SK-N-SH treated with all-trans-retinoic acid at 6 μM for 48 hours (cell line): ENCODE results near the gene SYTL3.

Experiments used
- ATAC-seq: fragments of 200-7000 bp; cut with Tn5 transposase; 3 replicates; pipeline ENCODE4 v1.9.1; 2020; ENCODE audit warnings: mild to moderate bottlenecking, moderate library complexity
- ARNTL ChIP-seq: fragments of 450-650 bp; formaldehyde crosslinking; IDR thresholded peaks from 2 replicates; pipeline ENCODE4 v1.5.0; 2020; ENCODE audit warnings: low read depth, mild to moderate bottlenecking, moderate library complexity, borderline replicate concordance
- BACH2 ChIP-seq: fragments of 250-450 bp; sonication (Bioruptor Pico); IDR thresholded peaks from 2 replicates; pipeline ENCODE4 v1.9.0; 2021; ENCODE audit warnings: mild to moderate bottlenecking, borderline replicate concordance
- CREB5 ChIP-seq: fragments of 250-450 bp; sonication (Bioruptor Pico); IDR thresholded peaks from 2 replicates; pipeline ENCODE4 v1.5.1; 2020; ENCODE audit warnings: low read depth, mild to moderate bottlenecking, moderate library complexity
- CSDC2 ChIP-seq: fragments of 250-450 bp; sonication (Bioruptor Pico); IDR thresholded peaks from 2 replicates; pipeline ENCODE4 v1.5.0; 2020; ENCODE audit warnings: mild to moderate bottlenecking, moderate library complexity
- CSRNP3 ChIP-seq: fragments of 250-450 bp; sonication (Bioruptor Pico); IDR thresholded peaks from 2 replicates; pipeline ENCODE4 v1.5.1; 2021; ENCODE audit warnings: mild to moderate bottlenecking, moderate library complexity
- ESRRG ChIP-seq: fragments of 250-450 bp; sonication (Bioruptor Pico); IDR thresholded peaks from 2 replicates; pipeline ENCODE4 v1.6.1; 2021; ENCODE audit warnings: mild to moderate bottlenecking
- GLIS3 ChIP-seq: fragments of 250-450 bp; sonication (Bioruptor Pico); IDR thresholded peaks from 2 replicates; pipeline ENCODE4 v1.5.0; 2020; ENCODE audit warnings: mild to moderate bottlenecking, moderate library complexity
- ISL1 ChIP-seq: fragments of 250-450 bp; sonication (Bioruptor Pico); IDR thresholded peaks from 2 replicates; pipeline ENCODE4 v2.1.2; 2022; ENCODE audit warnings: mild to moderate bottlenecking, moderate library complexity
- OSR1 ChIP-seq: fragments of 250-450 bp; sonication (Bioruptor Pico); IDR thresholded peaks from 2 replicates; pipeline ENCODE4 v1.8.0; 2022; ENCODE audit warnings: moderate library complexity, mild to moderate bottlenecking, inconsistent platforms
- POU6F1 ChIP-seq: fragments of 250-450 bp; sonication (Bioruptor Pico); IDR thresholded peaks from 2 replicates; pipeline ENCODE4 v1.8.0; 2021; ENCODE audit warnings: low read depth, mild to moderate bottlenecking, moderate library complexity, borderline replicate concordance
- SNAI2 ChIP-seq: fragments of 250-450 bp; sonication (Bioruptor Pico); IDR thresholded peaks from 2 replicates; pipeline ENCODE4 v1.5.0; 2020; ENCODE audit warnings: mild to moderate bottlenecking, moderate library complexity
- TCF4 ChIP-seq: fragments of 250-450 bp; sonication (Bioruptor Pico); IDR thresholded peaks from 2 replicates; pipeline ENCODE4 v1.8.0; 2021; ENCODE audit warnings: mild to moderate bottlenecking, moderate library complexity, borderline replicate concordance
- TOX ChIP-seq: fragments of 250-450 bp; sonication (Bioruptor Pico); IDR thresholded peaks from 2 replicates; pipeline ENCODE4 v1.8.0; 2021; ENCODE audit warnings: mild to moderate bottlenecking, moderate library complexity, borderline replicate concordance
- TSHZ2 ChIP-seq: fragments of 250-450 bp; sonication (Bioruptor Pico); IDR thresholded peaks from 2 replicates; pipeline ENCODE4 v1.5.0; 2020; ENCODE audit warnings: mild to moderate bottlenecking, moderate library complexity
- ZC3H10 ChIP-seq: fragments of 250-450 bp; sonication (Bioruptor Pico); IDR thresholded peaks from 2 replicates; pipeline ENCODE4 v1.5.1; 2021; ENCODE audit warnings: mild to moderate bottlenecking, moderate library complexity
- ZNF70 ChIP-seq: fragments of 450-650 bp; formaldehyde crosslinking; IDR thresholded peaks from 2 replicates; pipeline ENCODE4 v1.5.0; 2020; ENCODE audit warnings: mild to moderate bottlenecking, moderate library complexity
- ZNF8 ChIP-seq: fragments of 450-650 bp; formaldehyde crosslinking; IDR thresholded peaks from 2 replicates; pipeline ENCODE4 v1.5.0; 2020; ENCODE audit warnings: mild to moderate bottlenecking, moderate library complexity
- TF ChIP-seq, protein P1 (sequence below): fragments of 250-450 bp; sonication (Bioruptor Pico); IDR thresholded peaks from 2 replicates; pipeline ENCODE4 v1.8.0; 2020; ENCODE audit warnings: mild to moderate bottlenecking, moderate library complexity, borderline replicate concordance

The SYTL3 gene

DNA sequence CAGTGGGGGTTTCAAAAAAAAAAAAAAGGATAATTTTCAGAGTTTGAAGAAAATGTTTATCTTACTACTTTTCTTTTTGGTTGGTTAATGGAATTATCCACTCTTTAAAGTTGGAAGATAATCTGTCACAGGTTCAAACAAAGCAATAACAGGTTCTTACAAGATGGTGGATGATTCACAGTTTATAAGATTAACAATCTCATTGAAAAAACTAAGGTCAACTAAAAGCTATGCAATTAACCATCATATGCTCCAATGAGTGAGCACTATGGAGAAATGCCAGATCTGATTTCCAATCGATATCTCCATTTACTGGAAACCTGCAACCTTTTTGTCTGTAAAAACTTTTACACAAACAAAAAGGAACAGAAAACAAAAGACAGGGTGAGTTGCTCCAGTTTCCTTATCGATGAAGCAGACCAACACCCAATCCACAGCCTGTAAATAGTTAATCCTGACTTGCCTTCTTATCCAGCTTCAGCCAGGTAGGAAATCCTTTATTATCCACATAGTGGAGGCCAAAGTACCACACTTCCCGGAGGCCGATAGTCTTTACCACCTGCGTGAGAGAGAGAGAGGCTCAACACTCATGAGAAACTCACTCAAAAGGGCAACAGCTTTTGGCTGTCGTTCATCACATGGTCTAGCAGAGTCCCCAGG is 136.9 kb downstream of the SYTL3 start:
- ATAC-seq, result no peak
- no peak; the same call in 1 of the 2 replicates for TF ChIP-seq ISL1
- TF ChIP-seq CSDC2 (CRISPR knock-in tag), result no peak
- TF ChIP-seq TSHZ2 (CRISPR knock-in tag), result no peak
- TF ChIP-seq TCF4 (CRISPR knock-in tag), result no peak
- TF ChIP-seq BACH2 (CRISPR knock-in tag), result no peak
- TF ChIP-seq CSRNP3 (CRISPR knock-in tag), result no peak
- TF ChIP-seq ZNF8 (CRISPR knock-in tag), result no peak
- TF ChIP-seq ARNTL (CRISPR knock-in tag), result no peak
- no peak for TF ChIP-seq TOX (CRISPR knock-in tag)
- no peak for TF ChIP-seq GLIS3 (CRISPR knock-in tag)
- no peak for TF ChIP-seq ESRRG (CRISPR knock-in tag)
- TF ChIP-seq SNAI2 (CRISPR knock-in tag), result no peak
- TF ChIP-seq, protein P1, sequence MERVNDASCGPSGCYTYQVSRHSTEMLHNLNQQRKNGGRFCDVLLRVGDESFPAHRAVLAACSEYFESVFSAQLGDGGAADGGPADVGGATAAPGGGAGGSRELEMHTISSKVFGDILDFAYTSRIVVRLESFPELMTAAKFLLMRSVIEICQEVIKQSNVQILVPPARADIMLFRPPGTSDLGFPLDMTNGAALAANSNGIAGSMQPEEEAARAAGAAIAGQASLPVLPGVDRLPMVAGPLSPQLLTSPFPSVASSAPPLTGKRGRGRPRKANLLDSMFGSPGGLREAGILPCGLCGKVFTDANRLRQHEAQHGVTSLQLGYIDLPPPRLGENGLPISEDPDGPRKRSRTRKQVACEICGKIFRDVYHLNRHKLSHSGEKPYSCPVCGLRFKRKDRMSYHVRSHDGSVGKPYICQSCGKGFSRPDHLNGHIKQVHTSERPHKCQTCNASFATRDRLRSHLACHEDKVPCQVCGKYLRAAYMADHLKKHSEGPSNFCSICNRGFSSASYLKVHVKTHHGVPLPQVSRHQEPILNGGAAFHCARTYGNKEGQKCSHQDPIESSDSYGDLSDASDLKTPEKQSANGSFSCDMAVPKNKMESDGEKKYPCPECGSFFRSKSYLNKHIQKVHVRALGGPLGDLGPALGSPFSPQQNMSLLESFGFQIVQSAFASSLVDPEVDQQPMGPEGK, result no peak
- no peak for TF ChIP-seq ZC3H10 (CRISPR knock-in tag)
- no peak for TF ChIP-seq OSR1 (CRISPR knock-in tag)
- no peak for TF ChIP-seq ZNF70
- no peak for TF ChIP-seq POU6F1 (CRISPR knock-in tag)
- TF ChIP-seq CREB5 (CRISPR knock-in tag), result no peak

DNA sequence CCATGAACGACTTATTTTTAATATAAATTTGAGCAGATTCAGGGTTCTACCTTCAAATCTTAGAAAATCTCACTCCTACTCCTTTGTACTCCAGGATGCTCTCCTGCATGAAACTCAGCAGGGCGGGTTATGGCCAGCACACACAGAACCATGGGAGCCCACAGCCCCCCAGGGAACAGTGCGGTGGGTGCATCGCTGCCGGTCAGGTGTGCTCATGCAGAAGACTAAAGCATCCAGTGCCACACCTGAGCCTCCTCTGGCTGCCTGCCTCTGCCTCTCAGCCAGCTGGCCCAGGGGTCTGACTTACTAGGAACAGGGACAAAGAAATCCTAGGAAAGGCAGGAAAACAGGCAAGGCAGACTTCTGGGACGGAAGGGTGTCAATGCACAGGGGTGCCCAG is 137.5 kb downstream of the SYTL3 start:
- ATAC-seq, result no peak
- no peak for TF ChIP-seq ESRRG (CRISPR knock-in tag)
- TF ChIP-seq, all 23 proteins: peak for 0

DNA sequence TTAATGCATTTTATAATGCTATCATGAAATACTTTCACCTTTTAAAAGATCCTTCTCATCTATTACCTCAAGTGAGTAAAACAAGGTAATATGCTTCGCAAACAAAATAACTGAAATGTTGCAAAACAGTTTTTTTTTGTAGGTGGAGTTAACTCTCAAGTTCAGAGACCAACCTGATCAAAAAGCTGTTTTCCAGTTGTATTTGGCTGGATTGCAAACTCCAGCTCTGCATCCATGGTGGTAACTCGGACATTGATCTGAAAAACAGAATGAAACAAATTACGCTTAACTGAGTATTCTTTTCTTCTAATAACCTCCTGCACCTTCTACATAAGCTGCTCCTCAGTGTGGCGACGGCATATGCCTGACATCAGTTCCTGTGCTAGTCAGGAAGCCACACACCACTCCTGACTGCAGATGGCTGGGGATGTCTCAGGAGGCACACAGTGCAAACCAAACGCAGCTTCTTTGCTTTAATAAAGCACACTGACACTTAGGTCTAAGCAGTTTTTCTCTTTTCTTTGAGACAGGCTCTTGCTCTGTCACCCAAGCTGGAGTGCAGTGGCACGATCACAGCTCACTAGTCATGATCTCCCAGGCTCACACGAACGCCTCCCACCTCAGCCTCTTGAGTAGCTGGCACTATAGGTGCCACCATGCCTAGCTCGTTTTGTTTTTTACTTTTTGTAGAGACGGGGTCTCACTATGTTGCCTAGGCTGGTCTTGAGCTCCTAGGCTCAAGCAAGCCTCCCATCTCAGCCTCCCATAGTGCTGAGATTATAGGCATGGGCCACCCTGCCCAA is 139.5 kb downstream of the SYTL3 start:
- ATAC-seq, result no peak
- no peak for TF ChIP-seq ESRRG (CRISPR knock-in tag)
